ENCODE results near the gene CIRBP. TPM values are rescaled to one million over a fixed set of nuclear protein-coding genes. Genes with fewer than 3 reads are reported as not detected.
"Not testable (repeated sequence)": the region's sequence is repeated elsewhere in the genome, so short reads cannot be mapped to it uniquely, and the experiment has no call there.

The CIRBP gene
- total RNA-seq, 1 donor from 2014 or later = 237 TPM

- DNase-seq; H3K27ac Mint-ChIP-seq; H3K9me3 Mint-ChIP-seq; H3K4me3 Mint-ChIP-seq; H3K36me3 Mint-ChIP-seq (ENCODE audit: low read depth); intact Hi-C loops (cut with micrococcal nuclease); H3K4me1 Mint-ChIP-seq: not testable (repeated sequence)
- H3K27me3 Mint-ChIP-seq = peaks cover 28% of the 10 kb centered on the region
Observed at GRCh38 chr19:1320282-1320650, 51.1 kb downstream of the CIRBP start.

GRCh38 chr19:1321539-1321938 is 52.4 kb downstream of the CIRBP start:
- intact Hi-C loops (cut with micrococcal nuclease) = no loop called here
- no peak overlapping the region for H3K27ac Mint-ChIP-seq
- H3K9me3 Mint-ChIP-seq = no peaks in the 10 kb centered on the region
- no peaks in the 10 kb centered on the region for H3K4me1 Mint-ChIP-seq
- no peak overlapping the region for H3K4me3 Mint-ChIP-seq
- H3K36me3 Mint-ChIP-seq (ENCODE audit: low read depth) = no peaks in the 10 kb centered on the region
- H3K27me3 Mint-ChIP-seq = peaks cover 33% of the 10 kb centered on the region
- no peak for DNase-seq

GRCh38 chr19:1322198-1322981 is 53.3 kb downstream of the CIRBP start:
- Mint-ChIP-seq H3K4me1 (no peaks in the 10 kb centered on the region), H3K27ac (no peak overlapping the region), H3K36me3 (ENCODE audit: low read depth) (no peaks in the 10 kb centered on the region), H3K9me3 (no peaks in the 10 kb centered on the region), H3K4me3 (no peak overlapping the region), H3K27me3 (peaks cover 32% of the 10 kb centered on the region)
- intact Hi-C loops (cut with micrococcal nuclease) = no loop called here
- no peak for DNase-seq

- Mint-ChIP-seq H3K27me3 (peaks cover 27% of the 10 kb centered on the region), H3K4me1 (no peaks in the 10 kb centered on the region), H3K36me3 (ENCODE audit: low read depth) (no peaks in the 10 kb centered on the region), H3K27ac (no peak overlapping the region), H3K9me3 (no peaks in the 10 kb centered on the region), H3K4me3 (no peak overlapping the region)
- intact Hi-C loops (cut with micrococcal nuclease) = no loop called here
- no peak for DNase-seq
Observed at GRCh38 chr19:1324249-1324805, 55.2 kb downstream of the CIRBP start.

Other genes with a start within 250 kb of the CIRBP start
- 154 and 156 TPM in 2 replicates for gene TMEM259, start 248.2 kb upstream of the CIRBP start, total RNA-seq
- not detected in 2 replicates for gene RNU6-2, start 247.8 kb upstream of the CIRBP start, total RNA-seq
- 112 TPM in 2 replicates for gene CNN2, start 242.7 kb upstream of the CIRBP start, total RNA-seq
- 15.8 TPM in 2 replicates for gene ABCA7, start 229.2 kb upstream of the CIRBP start, total RNA-seq
- 176 and 183 TPM in 2 replicates for gene ARHGAP45, start 202.2 kb upstream of the CIRBP start, total RNA-seq
- 273 and 274 TPM in 2 replicates for gene POLR2E, start 174.0 kb upstream of the CIRBP start, total RNA-seq
- 225 and 239 TPM in 2 replicates for gene GPX4, start 165.3 kb upstream of the CIRBP start, total RNA-seq
- 97.1 and 98.9 TPM in 2 replicates for gene SBNO2, start 95.1 kb upstream of the CIRBP start, total RNA-seq
- 70.3 and 70.9 TPM in 2 replicates for gene STK11, start 63.6 kb upstream of the CIRBP start, total RNA-seq
- 1.7 and 1.9 TPM in 2 replicates for gene CBARP, start 31.3 kb upstream of the CIRBP start, total RNA-seq
- gene ATP5F1D, start 27.6 kb upstream of the CIRBP start, total RNA-seq = 254 and 269 TPM in 2 replicates
- 72.3 and 82.4 TPM in 2 replicates for gene MIDN, start 20.7 kb upstream of the CIRBP start, total RNA-seq
- gene FAM174C, start 6.2 kb downstream of the CIRBP start, total RNA-seq = 115 and 126 TPM in 2 replicates
- gene EFNA2, start 16.5 kb downstream of the CIRBP start, total RNA-seq = not detected in 2 replicates
- 108 and 110 TPM in 2 replicates for gene NDUFS7, start 114.6 kb downstream of the CIRBP start, total RNA-seq
- 28.8 and 32.6 TPM in 2 replicates for gene GAMT, start 132.2 kb downstream of the CIRBP start, total RNA-seq
- gene DAZAP1, start 138.3 kb downstream of the CIRBP start, total RNA-seq = 299 and 323 TPM in 2 replicates
- gene RPS15, start 169.1 kb downstream of the CIRBP start, total RNA-seq = 1,536 and 1,542 TPM in 2 replicates
- gene APC2, start 180.8 kb downstream of the CIRBP start, total RNA-seq = 0.16 and 0.24 TPM in 2 replicates
- 34.0 and 38.0 TPM in 2 replicates for gene C19orf25, start 209.9 kb downstream of the CIRBP start, total RNA-seq
- gene PCSK4, start 221.0 kb downstream of the CIRBP start, total RNA-seq = 1.0 and 1.6 TPM in 2 replicates
- gene REEP6, start 221.8 kb downstream of the CIRBP start, total RNA-seq = 1.1 and 1.7 TPM in 2 replicates
- gene ADAMTSL5, start 243.7 kb downstream of the CIRBP start, total RNA-seq = 5.4 and 6.6 TPM in 2 replicates

Measured in activated CD4-positive, alpha-beta T cell treated with anti-CD3 and anti-CD28 coated beads, Interleukin-2, amount 10 ng/mL, durations not matched to agents 24 days and 14 days (primary cell).